Neural progenitor cell (in vitro differentiated cells): ENCODE results near the gene RIPOR2.

Experiments
- CTCF ChIP-seq: fragments of 200-600 bp; sonication (generic); IDR thresholded peaks from 2 replicates; pipeline ENCODE4 v1.5.1; 2017; ENCODE audit warnings: antibody characterized with exemption, mild to moderate bottlenecking
- EZH2 ChIP-seq: fragments of 200-600 bp; sonication (generic); IDR thresholded peaks from 2 replicates; pipeline ENCODE4 v1.6.1; 2017; ENCODE audit warnings: antibody characterized with exemption, mild to moderate bottlenecking, moderate library complexity
- EZH2phosphoT487 ChIP-seq: fragments of 200-600 bp; sonication (generic); IDR thresholded peaks from 2 replicates; pipeline ENCODE4 v1.6.1; 2017; ENCODE audit warnings: antibody characterized with exemption

- no peak for TF ChIP-seq EZH2
- TF ChIP-seq CTCF: no peak
- TF ChIP-seq EZH2phosphoT487: no peak
Observed at GRCh38 chr6:24777227-24777626, 158.5 kb downstream of the RIPOR2 start.
